Naive thymus-derived CD4-positive, alpha-beta T cell (primary cell): ENCODE results near the gene EBLN2. TPM values are rescaled to one million over a fixed set of nuclear protein-coding genes. Genes with fewer than 3 reads are reported as not detected.

Source experiments
- ATAC-seq: fragments of 150-1000 bp; cut with Tn5 transposase; 2 replicates; pipeline ENCODE4 v1.10.0; 2021; ENCODE audit warnings: mild to moderate bottlenecking, moderate library complexity
- CTCF ChIA-PET: fragments of 350-600 bp; sonication (Branson Sonifier 250); formaldehyde crosslinking; loops from one replicate; lab custom pipeline; 2021; ENCODE audit warnings: antibody characterized with exemption; lab: Charles Lee
- POLR2A ChIA-PET: fragments of 350-600 bp; sonication (Branson Sonifier 250); formaldehyde crosslinking; loops from one replicate; lab custom pipeline; 2021; ENCODE audit warnings: antibody characterized with exemption, inconsistent platforms; lab: Charles Lee
- DNase-seq, 9 donors: peaks; one replicate each; pipeline versions ENCODE4 v3.0.0 to v3.0.0-alpha.2; 2020 to 2022; ENCODE audit warnings: mixed read lengths in 1 of 9
- H3K27ac ChIP-seq: one replicate; pipeline ENCODE4 v1.7.0; 2013; ENCODE audit warnings: mild to moderate bottlenecking, low read depth, low read length, moderate library complexity
- H3K27me3 ChIP-seq, 2 donors: one replicate each; pipeline ENCODE4 v1.7.0; 2013; ENCODE audit warnings: low read length in 2 of 2, mild to moderate bottlenecking in 2 of 2, moderate library complexity in 2 of 2; ENCODE audit not compliant: control insufficient read depth in 2 of 2, insufficient read depth in 2 of 2
- H3K36me3 ChIP-seq, 3 experiments: 1 replicate in 2 of 3; 2 replicates in 1 of 3; pipeline ENCODE4 v1.7.0; 2013; ENCODE audit warnings: low read length in 3 of 3, mild to moderate bottlenecking in 3 of 3, moderate library complexity in 1 of 3; ENCODE audit not compliant: insufficient read depth in 3 of 3, control insufficient read depth in 2 of 3
- H3K4me1 ChIP-seq, 2 donors: one replicate each; pipeline ENCODE4 v1.7.0; 2013; ENCODE audit warnings: low read length in 2 of 2, mild to moderate bottlenecking in 2 of 2, moderate library complexity in 1 of 2; ENCODE audit not compliant: control insufficient read depth in 2 of 2, insufficient read depth in 2 of 2
- H3K4me3 ChIP-seq: 2 replicates; pipeline ENCODE4 v1.7.0; 2013; ENCODE audit warnings: mild to moderate bottlenecking, low read length
- H3K9me3 ChIP-seq, 3 experiments: 1 replicate in 2 of 3; 2 replicates in 1 of 3; pipeline ENCODE4 v1.7.0; 2013; ENCODE audit warnings: low read length in 3 of 3; ENCODE audit not compliant: control insufficient read depth in 2 of 3
- H3K27ac Mint-ChIP-seq, 9 donors: one replicate each; pipeline ENCODE4 v1.8.0; 2020 to 2022; ENCODE audit warnings: mixed read lengths in 9 of 9, mild to moderate bottlenecking in 8 of 9, moderate library complexity in 5 of 9, inconsistent platforms in 2 of 9
- H3K27me3 Mint-ChIP-seq, 5 donors: one replicate each; pipeline ENCODE4 v1.8.0; 2021 to 2022; ENCODE audit warnings: mixed read lengths in 5 of 5, mild to moderate bottlenecking in 1 of 5
- H3K36me3 Mint-ChIP-seq, 5 donors: one replicate each; pipeline ENCODE4 v1.8.0; 2020 to 2022; ENCODE audit warnings: mixed read lengths in 5 of 5, mild to moderate bottlenecking in 3 of 5, inconsistent platforms in 1 of 5
- H3K4me1 Mint-ChIP-seq, 7 donors: one replicate each; pipeline ENCODE4 v1.8.0; 2020 to 2022; ENCODE audit warnings: mixed read lengths in 7 of 7, mild to moderate bottlenecking in 3 of 7, inconsistent platforms in 1 of 7
- H3K4me3 Mint-ChIP-seq, 10 donors: one replicate each; pipeline ENCODE4 v1.8.0; 2020 to 2022; ENCODE audit warnings: mild to moderate bottlenecking in 10 of 10, mixed read lengths in 10 of 10, moderate library complexity in 6 of 10, inconsistent platforms in 2 of 10
- H3K9me3 Mint-ChIP-seq, 11 donors: one replicate each; pipeline ENCODE4 v1.8.0; 2020 to 2022; ENCODE audit warnings: mixed read lengths in 11 of 11, mild to moderate bottlenecking in 4 of 11, inconsistent platforms in 1 of 11, moderate library complexity in 1 of 11
- intact Hi-C, 2 donors: fragments of 100-400 bp; cut with micrococcal nuclease; formaldehyde crosslinking; loops; one replicate each; pipeline ENCODE4 v1.15.1; 2023
- polyA plus RNA-seq, 2 donors: library from polyadenylated mRNA; unstranded; fragments of 300-500 nt; fragmentation: Illumina TruSeq; gene quantifications; one replicate each; pipeline ENCODE4 v1.2.3, GENCODE V29; 2021
- total RNA-seq, 6 experiments: library from RNA in 5 of 6; stranded (reverse) in 5 of 6; gene quantifications; 1 replicate in 5 of 6; 2 replicates in 1 of 6; pipeline ENCODE4 v1.2.3 and lab custom pipeline; 2021 to 2026

Gene EBLN2
- total and polyA plus RNA-seq, 7 experiments from 2014 or later = 1.1 to 12.9 (median 8.9) TPM

GRCh38 chr3:73094951-73095350, 33.5 kb downstream of the EBLN2 start:
- CTCF ChIA-PET = no interaction called here

GRCh38 chr3:73096169-73096568, 34.7 kb downstream of the EBLN2 start:
- Histone ChIP-seq H3K9me3 (no peaks in the 10 kb centered on the region), H3K4me3 (no peak overlapping the region), H3K27ac (no peak overlapping the region), H3K4me1 (no peaks in the 10 kb centered on the region), H3K27me3 (peaks cover 0 to 3% of the 10 kb centered on the region in 2 donors), H3K36me3 (no peaks in the 10 kb centered on the region)
- H3K4me1 Mint-ChIP-seq = peaks cover 0 to 11% (median 7%) of the 10 kb centered on the region in 7 donors
- ChIA-PET CTCF (interaction anchor here (0.6 to 0.9 kb wide), 2 partner anchors 30 to 148 kb away, joined by 3 to 4 read pairs; no protein-coding TSS in a partner anchor), POLR2A (no interaction called here)
- ATAC-seq (no peak), DNase-seq (no peak)
- peaks cover 0 to 10% (median 4%) of the 10 kb centered on the region in 5 donors for H3K27me3 Mint-ChIP-seq
- H3K27ac Mint-ChIP-seq = no peak overlapping the region
- no peaks in the 10 kb centered on the region for H3K36me3 Mint-ChIP-seq
- intact Hi-C loops = no loop called here
- H3K4me3 Mint-ChIP-seq = no peak overlapping the region
- H3K9me3 Mint-ChIP-seq = peaks cover 0 to 5% (median 0%) of the 10 kb centered on the region in 11 donors

More at GRCh38 chr3:73094951-73095350, 33.5 kb downstream of the EBLN2 start:
- Mint-ChIP-seq H3K27ac (no peak overlapping the region), H3K4me3 (no peak overlapping the region), H3K9me3 (peaks cover 0 to 5% (median 0%) of the 10 kb centered on the region in 11 donors), H3K36me3 (no peaks in the 10 kb centered on the region), H3K4me1 (peaks cover 0 to 8% (median 7%) of the 10 kb centered on the region in 7 donors), H3K27me3 (peaks cover 0 to 10% (median 3%) of the 10 kb centered on the region in 5 donors)
- no peak overlapping the region for H3K27ac ChIP-seq
- POLR2A ChIA-PET = no interaction called here
- no peak overlapping the region for H3K4me3 ChIP-seq
- no peak for DNase-seq
- intact Hi-C loops = no loop called here
- no peaks in the 10 kb centered on the region for H3K9me3 ChIP-seq
- H3K27me3 ChIP-seq = no peaks in the 10 kb centered on the region
- no peaks in the 10 kb centered on the region for H3K4me1 ChIP-seq
- no peak for ATAC-seq
- H3K36me3 ChIP-seq = no peaks in the 10 kb centered on the region

GRCh38 chr3:73098026-73098425, 36.6 kb downstream of the EBLN2 start:
- H3K27ac ChIP-seq = no peak overlapping the region
- H3K9me3 ChIP-seq = no peaks in the 10 kb centered on the region
- no peaks in the 10 kb centered on the region for H3K4me1 ChIP-seq
- no peak for DNase-seq
- no peaks in the 10 kb centered on the region for H3K36me3 ChIP-seq
- no peak overlapping the region for H3K4me3 ChIP-seq
- intact Hi-C loops = no loop called here
- CTCF ChIA-PET = no interaction called here
- H3K27me3 Mint-ChIP-seq = peaks cover 0 to 10% (median 5%) of the 10 kb centered on the region in 5 donors
- H3K9me3 Mint-ChIP-seq = peaks cover 0 to 5% (median 0%) of the 10 kb centered on the region in 11 donors
- H3K27me3 ChIP-seq = peaks cover 0 to 3% of the 10 kb centered on the region in 2 donors
- H3K27ac Mint-ChIP-seq = no peak overlapping the region
- no peak for ATAC-seq
- no peaks in the 10 kb centered on the region for H3K36me3 Mint-ChIP-seq
- POLR2A ChIA-PET = interaction anchor here (0.6 kb wide), 1 partner anchor 157 kb away, joined by 4 read pairs; no protein-coding TSS in a partner anchor
- no peak overlapping the region for H3K4me3 Mint-ChIP-seq
- H3K4me1 Mint-ChIP-seq = peaks cover 0 to 14% (median 7%) of the 10 kb centered on the region in 7 donors

GRCh38 chr3:73098873-73099272, 37.4 kb downstream of the EBLN2 start:
- H3K9me3 Mint-ChIP-seq = peaks cover 0 to 5% (median 0%) of the 10 kb centered on the region in 11 donors

GRCh38 chr3:73100741-73101559, 39.5 kb downstream of the EBLN2 start:
- Mint-ChIP-seq H3K36me3 (no peaks in the 10 kb centered on the region), H3K9me3 (peaks cover 0 to 5% (median 0%) of the 10 kb centered on the region in 11 donors), H3K27ac (peak overlapping the region in 1 of 9 donors; percentile 23), H3K4me3 (no peak overlapping the region), H3K27me3 (peaks cover 0 to 9% (median 4%) of the 10 kb centered on the region in 5 donors), H3K4me1 (peaks cover 0 to 6% (median 0%) of the 10 kb centered on the region in 7 donors)
- H3K4me1 ChIP-seq = no peaks in the 10 kb centered on the region
- no peaks in the 10 kb centered on the region for H3K36me3 ChIP-seq
- DNase-seq (peak; percentile 36 to 74 (median 62)), ATAC-seq (peak; percentile 86)
- no peak overlapping the region for H3K27ac ChIP-seq
- ChIA-PET POLR2A (no interaction called here), CTCF (interaction anchor here (0.6 to 1.1 kb wide), 2 partner anchors 159 to 402 kb away, joined by 3 read pairs; no protein-coding TSS in a partner anchor)
- H3K4me3 ChIP-seq = no peak overlapping the region
- peaks cover 0 to 3% of the 10 kb centered on the region in 2 donors for H3K27me3 ChIP-seq
- intact Hi-C loops = loop anchor here in 1 of 2 donors (1.0 kb wide), 2 partner anchors 331 to 401 kb away; no protein-coding TSS in a partner anchor
- no peaks in the 10 kb centered on the region for H3K9me3 ChIP-seq

More at GRCh38 chr3:73098873-73099272, 37.4 kb downstream of the EBLN2 start:
- Histone ChIP-seq H3K36me3 (no peaks in the 10 kb centered on the region), H3K27me3 (peaks cover 0 to 3% of the 10 kb centered on the region in 2 donors), H3K9me3 (no peaks in the 10 kb centered on the region), H3K4me1 (no peaks in the 10 kb centered on the region), H3K4me3 (no peak overlapping the region), H3K27ac (no peak overlapping the region)
- CTCF ChIA-PET = no interaction called here
- ATAC-seq (no peak), DNase-seq (no peak)
- POLR2A ChIA-PET = no interaction called here
- H3K27me3 Mint-ChIP-seq = peaks cover 0 to 10% (median 5%) of the 10 kb centered on the region in 5 donors
- H3K27ac Mint-ChIP-seq = no peak overlapping the region
- intact Hi-C loops = no loop called here
- H3K4me1 Mint-ChIP-seq = peaks cover 0 to 14% (median 7%) of the 10 kb centered on the region in 7 donors
- no peaks in the 10 kb centered on the region for H3K36me3 Mint-ChIP-seq
- H3K4me3 Mint-ChIP-seq = no peak overlapping the region

GRCh38 chr3:73101881-73102280, 40.4 kb downstream of the EBLN2 start:
- Mint-ChIP-seq H3K9me3 (peaks cover 0 to 5% (median 0%) of the 10 kb centered on the region in 11 donors), H3K36me3 (no peaks in the 10 kb centered on the region), H3K4me1 (peaks cover 0 to 6% (median 0%) of the 10 kb centered on the region in 7 donors), H3K4me3 (no peak overlapping the region), H3K27me3 (peaks cover 0 to 4% (median 0%) of the 10 kb centered on the region in 5 donors), H3K27ac (no peak overlapping the region)
- H3K9me3 ChIP-seq = no peaks in the 10 kb centered on the region
- intact Hi-C loops = loop anchor here in 1 of 2 donors (1.0 kb wide), 2 partner anchors 330 to 400 kb away; no protein-coding TSS in a partner anchor
- DNase-seq (no peak), ATAC-seq (no peak)
- POLR2A ChIA-PET = no interaction called here
- H3K27me3 ChIP-seq = peaks cover 0 to 3% of the 10 kb centered on the region in 2 donors
- no peaks in the 10 kb centered on the region for H3K36me3 ChIP-seq
- CTCF ChIA-PET = interaction anchor here (0.5 kb wide), 1 partner anchor 40 kb away, joined by 3 read pairs; no protein-coding TSS in a partner anchor
- no peaks in the 10 kb centered on the region for H3K4me1 ChIP-seq
- no peak overlapping the region for H3K4me3 ChIP-seq
- no peak overlapping the region for H3K27ac ChIP-seq
